HG03571 (cell line): ENCODE measurements around the gene EIF4G3.
"Not testable (repeated sequence)": the region's sequence is repeated elsewhere in the genome, so short reads cannot be mapped to it uniquely, and the experiment has no call there.

Experiments
- ATAC-seq: cut with Tn5 transposase; IDR thresholded peaks from one replicate; pipeline ENCODE4 v1.9.1; 2021; ENCODE audit not compliant: unreplicated experiment

Gene EIF4G3

DNA sequence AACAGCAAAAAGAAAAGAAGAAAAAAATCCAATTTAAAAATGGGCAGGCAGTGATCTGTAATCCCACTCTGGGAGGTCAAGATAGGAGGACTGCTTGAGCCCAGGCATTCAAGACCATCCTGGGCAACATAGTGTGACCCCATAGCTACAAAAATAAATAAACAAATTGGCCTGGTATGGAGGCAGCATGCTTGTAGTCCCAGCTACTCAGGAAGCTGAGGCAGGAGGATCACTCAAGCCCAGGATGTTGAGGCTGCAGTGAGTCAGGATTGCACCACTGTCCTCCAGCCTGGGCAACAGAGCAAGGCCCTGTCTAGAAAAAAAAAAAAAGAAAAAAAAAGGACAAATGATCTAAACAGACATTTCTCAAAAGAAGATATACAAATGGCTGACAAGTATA is 99.6 kb downstream of the EIF4G3 start:
- ATAC-seq = no peak

DNA sequence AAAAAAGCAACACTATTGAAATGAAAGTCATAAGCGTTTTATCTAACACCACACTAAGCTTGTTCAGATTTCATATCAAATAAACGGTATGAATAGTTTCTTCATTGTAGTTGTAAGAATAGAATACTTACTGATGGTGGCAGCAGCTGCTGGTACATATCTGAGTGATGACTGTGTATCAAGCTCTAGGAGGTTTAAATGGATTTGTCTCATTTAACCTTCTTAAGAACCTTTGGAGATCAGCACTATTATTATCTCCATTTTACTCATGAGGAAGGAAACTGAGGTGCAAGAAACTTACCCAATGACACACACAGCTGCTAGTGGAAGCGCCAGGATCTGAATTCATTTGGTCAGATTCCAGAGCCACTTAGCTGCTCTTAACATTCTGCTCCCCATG is 104.0 kb downstream of the EIF4G3 start:
- ATAC-seq = no peak

DNA sequence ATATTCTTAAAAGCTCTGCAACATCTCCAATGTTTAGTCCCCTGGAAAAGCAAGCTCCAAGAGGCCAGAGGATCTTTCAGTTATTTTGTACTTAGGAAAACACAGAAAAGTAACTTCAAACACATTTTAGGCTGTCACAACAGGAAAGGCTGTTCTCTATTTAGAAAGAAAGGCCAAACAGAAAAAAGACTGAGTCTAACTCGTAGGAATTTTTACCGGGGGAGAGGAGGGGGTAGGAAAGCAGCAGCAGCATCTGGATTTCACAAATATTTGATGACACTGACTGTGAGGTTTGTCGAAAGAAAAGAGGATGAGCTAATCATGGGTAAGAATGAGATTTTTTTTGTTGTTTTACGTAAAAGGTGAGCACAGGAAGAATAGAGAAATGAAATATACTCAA is 107.1 kb downstream of the EIF4G3 start:
- ATAC-seq = no peak

DNA sequence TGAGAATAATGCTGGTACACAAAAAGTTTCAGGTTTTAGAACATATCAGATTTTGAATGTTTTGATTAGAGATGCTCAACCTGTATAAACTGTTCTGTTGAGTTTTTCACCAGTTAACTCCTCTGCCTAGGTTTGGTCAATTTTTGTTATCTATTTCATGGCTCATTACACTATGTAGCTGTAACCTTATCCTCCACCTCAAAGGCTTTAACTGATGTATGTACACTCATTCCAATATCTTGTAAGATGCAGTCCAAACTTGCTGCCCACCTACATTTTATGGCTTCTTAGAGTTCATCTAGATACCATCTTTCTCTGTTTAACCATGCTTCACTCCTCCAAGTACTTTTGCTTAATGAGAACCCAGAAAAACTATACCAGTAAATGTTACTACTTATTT is 107.8 kb downstream of the EIF4G3 start:
- no peak for ATAC-seq

DNA sequence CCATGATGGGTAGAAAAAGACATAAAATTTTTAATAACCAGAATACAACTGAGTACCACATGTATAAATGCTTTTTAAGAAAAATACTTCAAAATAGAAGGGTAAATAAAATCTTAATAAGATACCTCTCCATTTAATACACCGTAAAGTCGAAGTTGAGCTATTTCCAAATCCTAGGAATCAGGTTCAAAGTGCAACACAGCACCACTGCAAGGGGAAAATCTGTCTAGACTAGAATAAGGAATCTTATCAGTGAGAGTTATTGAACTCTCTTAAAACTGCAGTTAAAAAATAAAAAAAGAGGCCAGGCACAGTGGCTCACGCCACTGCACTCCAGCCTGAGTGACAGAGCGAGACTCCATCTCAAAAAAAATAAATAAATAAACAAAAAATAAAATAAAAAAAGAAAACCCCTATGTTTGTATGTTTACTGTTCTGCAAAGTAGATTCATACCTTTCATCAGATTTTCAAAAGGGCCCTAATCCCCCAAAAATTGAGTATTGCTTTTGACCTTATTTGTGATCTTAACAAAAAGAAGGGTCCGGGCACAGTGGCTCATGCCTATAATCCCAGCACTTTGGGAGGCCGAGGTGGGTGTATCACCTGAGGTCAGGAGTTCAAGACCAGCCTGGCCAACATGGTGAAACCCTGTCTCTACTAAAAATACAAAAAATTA is 109.0 kb downstream of the EIF4G3 start:
- no peak for ATAC-seq

DNA sequence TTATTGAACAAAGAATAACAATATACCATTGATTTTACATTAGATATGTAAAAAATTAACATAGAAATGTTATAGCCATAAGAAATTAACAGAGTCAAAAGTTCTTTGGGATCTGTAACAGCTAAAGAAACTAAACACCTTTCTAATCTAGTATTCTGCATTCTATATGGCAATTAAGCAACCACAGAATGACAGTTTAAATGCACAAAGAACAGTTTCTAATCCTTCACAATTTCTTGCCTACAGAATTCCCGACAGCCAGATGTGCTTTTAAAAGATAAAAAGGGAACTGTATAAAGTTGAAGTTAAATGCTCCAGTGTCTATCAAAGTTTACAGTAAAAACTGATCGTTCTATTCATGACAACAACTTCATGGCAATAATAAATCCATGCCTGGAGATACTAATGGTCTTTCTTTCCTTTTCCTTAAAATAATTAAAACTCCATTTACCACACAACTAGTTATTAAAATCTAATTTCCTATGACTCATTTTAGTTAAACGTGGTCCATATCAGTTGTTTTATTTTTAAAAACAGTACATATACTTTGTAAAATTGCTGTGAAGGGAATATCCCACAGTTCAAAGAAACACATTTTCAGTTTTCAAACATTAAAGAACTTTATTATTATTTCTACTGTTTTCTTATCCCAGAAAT is 110.2 kb downstream of the EIF4G3 start:
- no peak for ATAC-seq

DNA sequence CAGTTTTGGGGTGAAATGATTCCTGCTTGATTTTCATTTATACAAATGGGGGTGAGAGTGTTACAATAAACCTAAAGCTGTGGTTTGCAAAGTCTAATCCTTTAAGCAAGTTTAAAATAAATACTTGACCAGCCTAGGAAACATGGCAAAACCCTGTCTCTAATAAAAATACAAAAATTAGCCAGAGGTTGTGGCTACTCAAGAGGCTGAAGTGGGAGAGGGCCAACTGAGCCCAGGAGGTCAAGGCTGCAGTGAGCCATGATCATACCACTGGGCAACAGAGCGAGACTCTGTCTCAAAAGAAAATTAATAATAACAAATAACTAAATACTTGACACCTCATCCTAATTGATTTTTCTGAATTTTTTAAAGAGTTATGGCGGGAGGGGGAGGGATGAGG is 110.8 kb downstream of the EIF4G3 start:
- ATAC-seq = no peak

DNA sequence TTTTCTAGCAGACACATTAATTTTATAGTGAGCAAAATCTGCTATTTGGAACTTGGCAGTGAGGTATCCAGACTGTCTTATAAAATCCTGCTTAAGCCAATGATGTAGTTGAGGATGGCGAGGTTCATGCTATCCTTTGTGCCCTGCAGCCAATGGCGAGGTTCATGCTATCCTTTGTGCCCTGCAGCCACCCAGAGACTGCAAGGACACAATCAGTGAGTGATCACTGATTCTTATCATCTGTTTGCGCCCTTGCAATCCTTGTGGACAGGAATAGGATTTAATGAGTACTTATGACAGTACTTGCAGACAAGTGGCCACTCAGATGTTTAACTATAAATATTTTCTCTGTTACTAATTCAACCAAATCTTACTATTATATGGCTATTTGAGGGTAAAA is 112.6 kb downstream of the EIF4G3 start:
- no peak for ATAC-seq

DNA sequence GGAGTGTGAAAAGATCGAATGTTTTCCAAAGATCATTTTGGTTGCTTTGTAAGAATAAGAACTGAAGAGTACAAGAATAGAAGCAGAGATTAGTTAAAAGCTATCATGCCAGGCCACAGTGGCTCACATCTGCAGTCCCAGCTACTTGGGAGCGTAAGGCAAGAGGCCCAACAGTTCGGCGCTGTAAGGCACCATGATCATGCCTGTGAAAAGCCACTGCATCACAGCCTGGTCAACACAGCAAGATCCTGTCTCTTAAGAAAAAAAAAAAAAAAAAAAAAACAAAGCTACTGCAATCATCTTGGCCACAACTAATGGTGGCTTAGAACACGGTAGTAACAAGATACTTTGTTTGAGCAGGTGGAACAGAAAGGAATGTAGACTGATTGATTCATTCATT is 116.2 kb downstream of the EIF4G3 start:
- ATAC-seq = no peak

DNA sequence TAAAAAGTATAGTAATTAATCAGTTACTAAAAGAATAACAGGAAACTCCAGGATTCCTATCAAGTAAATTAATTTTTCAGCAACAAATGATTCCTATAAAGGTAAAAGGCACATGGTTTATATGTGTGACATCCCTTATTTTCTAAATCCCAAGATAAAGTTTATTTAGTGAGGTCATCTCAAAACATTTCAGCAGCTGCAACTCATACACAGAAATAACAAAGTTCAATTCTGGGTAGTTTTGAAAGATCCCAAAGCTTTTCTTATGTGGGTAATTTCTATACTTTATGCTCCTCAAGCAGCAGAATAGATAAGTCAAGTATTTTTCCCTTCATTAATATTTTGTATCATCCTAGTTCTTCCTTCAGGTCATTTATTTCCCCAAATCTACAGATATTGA is 117.7 kb downstream of the EIF4G3 start:
- no peak for ATAC-seq

DNA sequence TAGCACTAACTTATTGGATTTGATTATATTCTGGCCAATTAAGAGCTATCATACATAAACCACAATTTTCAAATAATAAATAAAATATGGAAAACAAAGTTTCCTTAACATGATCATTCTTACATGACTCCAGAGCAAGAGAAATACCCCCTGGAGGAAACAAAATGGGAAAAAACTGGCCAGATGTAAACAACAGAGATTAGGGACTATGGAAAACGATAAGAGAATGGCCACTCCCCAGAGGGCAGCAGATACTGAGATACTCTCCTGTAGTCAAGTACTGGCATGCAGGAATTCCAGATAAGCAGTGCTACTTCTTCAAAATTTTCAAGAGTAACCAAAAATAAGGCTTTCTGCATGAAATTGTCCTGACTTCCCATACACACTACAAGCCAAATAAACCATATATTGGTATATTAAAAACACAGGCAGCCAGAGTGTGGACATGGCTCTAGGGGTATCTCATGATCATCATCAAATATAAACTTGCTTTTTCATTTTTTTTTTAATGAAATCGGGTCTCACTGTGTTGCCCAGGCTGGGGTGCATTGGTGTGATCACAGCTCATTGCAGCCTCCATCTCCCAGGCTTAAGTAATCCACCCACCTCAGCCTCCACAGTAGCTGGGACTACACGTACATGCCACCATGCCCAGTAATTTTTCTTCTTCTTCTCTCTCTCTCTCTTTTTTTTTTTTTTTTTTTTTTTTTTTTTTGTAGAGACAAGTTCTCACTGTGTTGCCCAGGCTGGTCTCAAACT is 118.5 kb downstream of the EIF4G3 start:
- ATAC-seq = no peak

DNA sequence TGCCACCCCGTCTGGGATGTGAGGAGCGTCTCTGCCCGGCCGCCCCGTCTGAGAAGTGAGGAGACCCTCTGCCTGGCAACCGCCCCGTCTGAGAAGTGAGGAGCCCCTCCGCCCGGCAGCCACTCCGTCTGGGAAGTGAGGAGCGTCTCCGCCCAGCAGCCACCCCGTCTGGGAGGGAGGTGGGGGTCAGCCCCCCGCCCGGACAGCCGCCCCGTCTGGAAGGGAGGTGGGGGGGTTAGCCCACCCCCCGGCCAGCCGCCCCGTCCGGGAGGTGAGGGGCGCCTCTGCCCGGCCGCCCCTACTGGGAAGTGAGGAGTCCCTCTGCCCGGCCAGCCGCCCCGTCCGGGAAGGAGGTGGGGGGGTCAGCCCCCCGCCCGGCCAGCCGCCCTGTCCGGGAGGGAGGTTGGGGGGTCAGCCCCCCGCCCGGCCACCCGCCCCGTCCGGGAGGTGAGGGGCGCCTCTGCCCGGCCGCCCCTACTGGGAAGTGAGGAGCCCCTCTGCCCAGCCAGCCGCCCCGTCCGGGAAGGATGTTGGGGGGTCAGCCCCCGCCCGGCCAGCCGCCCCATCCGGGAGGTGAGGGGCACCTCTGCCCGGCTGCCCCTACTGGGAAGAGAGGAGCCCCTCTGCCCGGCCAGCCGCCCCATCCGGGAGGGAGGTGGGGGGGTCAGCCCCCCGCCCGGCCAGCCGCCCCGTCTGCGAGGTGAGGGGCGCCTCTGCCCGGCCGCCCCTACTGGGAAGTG is 123.3 kb downstream of the EIF4G3 start:
- ATAC-seq = not testable (repeated sequence)

DNA sequence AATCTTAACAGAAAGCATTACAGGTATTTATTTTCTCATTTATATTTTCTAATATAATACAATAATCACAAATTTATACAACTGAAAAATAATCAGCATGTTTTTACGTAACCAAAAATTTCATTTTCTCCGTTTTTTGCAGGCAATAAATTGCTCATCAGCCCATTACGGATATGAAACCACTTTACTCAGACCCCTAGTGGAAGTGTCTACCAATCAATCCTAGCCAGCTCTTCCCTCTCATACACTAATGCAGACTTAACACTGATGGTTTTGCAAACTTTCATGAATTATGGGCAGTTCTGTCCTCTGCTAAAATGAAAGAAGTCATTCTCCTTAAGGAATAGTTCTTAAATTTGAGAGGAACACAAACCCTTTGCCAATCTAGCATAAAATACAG is 124.7 kb downstream of the EIF4G3 start:
- no peak for ATAC-seq

DNA sequence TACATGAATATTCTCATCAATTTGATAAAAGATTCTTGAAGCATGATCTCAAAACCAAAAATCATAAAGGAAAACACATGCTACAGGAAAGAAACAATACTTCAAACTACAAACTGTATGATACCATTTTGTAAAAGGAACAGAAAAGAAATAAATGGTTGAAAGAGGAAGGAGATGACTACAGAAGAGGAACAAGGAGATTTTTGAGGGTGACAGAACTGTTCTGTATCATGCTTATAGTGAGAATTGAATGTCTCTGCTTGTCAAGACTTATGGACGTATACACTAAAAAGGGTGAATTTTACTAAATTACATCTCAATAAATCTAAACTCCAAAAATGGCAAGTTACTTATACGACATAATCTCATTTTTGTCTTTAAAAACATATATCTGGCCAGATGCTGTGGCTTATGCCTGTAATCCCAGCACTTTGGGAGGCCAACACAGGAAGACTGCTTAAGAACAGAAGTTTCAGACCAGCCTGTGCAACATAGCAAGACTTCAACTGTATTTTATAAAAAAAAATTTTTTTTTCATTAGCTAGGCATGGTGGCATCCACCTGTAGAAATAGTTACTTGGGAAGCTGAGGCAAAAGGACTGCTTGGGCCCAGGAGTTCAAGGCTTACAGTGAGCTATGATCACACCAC is 125.4 kb downstream of the EIF4G3 start:
- ATAC-seq = no peak

DNA sequence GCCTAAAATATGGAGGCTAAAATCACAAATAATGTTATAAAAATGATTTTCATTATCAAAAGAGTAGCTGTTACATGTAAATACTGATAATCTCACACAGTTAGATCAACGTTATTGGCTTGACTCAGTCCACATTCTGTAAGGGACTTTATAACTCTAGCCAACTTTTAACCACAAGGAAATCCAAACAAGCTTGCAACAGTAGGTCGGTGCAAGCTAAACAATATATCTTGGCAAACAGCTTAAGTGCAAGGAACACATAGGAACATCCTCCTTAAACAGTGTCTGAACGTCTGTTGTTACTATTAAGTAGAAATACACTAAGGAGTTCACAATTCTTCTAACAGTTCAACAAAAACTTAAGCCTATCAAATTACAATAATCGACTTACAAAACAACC is 126.7 kb downstream of the EIF4G3 start:
- no peak for ATAC-seq

DNA sequence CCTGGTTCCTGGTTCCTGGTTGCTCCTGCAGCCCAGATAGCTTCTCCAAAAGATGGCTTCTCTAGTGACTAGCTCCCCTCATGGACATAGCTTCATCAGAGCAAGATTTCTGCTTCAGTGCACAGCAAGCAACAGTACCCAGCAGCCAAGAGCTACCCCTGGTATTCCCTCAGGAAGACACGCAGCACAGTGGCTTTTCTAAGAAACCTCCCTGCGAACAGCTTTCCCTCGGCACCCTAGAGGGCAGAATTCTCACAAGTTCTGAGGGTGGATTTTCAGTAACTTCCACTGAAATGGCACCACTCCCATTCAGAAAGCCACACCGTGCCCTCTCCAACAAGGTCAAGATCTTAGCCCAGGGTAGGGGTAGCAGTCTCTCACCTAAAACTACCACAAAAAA is 128.2 kb downstream of the EIF4G3 start:
- no peak for ATAC-seq

DNA sequence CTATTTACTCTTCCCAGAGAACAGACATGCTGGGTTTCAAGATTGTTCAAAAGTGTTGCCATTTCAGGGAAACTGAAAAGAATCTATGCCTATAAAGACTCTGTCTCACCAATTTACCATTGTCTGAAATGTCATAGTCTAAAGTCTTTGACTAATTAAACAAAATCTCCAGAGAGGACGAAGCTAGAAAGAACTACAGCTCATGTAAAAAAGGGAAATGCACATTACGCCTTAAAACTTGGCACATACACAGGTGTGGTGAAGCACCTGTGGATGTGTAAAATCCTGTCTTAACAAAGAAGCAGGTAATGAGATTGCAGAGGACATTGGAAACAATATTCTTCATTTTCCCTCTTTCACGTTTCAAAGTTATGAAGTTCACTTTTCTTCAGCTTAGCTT is 130.6 kb downstream of the EIF4G3 start:
- no peak for ATAC-seq

DNA sequence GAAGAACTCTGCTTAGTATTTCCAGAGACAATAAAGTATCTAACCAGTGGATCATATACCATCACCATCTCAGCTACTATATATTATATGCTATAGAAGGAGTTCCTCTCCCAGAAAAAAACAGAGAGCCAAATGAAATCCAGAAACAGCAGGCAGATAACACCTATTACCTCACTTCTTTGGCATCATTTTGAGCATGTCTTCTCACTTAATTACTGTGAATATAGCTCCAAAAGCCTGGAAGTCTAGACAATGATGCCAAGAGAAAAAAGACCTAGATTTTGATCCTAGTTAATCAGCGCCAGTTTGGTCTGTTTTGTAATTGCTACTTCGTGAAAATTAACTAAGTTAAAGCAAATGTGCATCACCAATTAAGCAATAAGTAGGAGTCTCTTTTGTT is 131.3 kb downstream of the EIF4G3 start:
- ATAC-seq = no peak

DNA sequence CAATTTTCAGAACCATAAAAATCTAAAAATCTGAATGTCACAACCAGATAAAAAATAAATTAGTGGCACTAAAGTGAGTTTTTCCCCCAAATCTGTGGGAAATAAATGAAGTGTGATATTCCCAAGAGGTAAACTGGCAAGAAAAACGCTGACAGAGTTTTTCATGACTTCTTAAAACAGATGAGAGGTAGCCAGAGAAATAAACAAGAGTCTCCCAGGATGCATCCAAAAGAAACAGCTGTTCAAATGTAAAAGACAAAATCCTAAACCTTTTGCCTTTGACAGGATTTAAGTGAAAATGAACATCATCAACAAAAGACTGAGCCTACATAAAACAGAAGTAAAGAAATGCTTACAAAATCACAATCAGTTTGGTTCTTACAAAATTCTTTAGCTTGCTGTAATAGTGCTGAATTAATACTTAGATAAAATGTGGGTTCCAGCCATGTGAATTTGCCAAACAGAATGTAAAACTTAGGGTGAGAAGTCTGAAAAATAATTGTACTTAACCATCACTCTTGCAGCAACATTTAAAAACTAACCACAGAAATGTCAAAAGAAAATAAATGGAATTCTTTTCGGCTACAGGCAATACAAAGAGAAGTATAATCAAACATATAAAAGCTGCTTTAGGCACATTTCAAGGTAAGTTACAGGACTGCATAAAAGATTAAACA is 133.6 kb downstream of the EIF4G3 start:
- no peak for ATAC-seq

DNA sequence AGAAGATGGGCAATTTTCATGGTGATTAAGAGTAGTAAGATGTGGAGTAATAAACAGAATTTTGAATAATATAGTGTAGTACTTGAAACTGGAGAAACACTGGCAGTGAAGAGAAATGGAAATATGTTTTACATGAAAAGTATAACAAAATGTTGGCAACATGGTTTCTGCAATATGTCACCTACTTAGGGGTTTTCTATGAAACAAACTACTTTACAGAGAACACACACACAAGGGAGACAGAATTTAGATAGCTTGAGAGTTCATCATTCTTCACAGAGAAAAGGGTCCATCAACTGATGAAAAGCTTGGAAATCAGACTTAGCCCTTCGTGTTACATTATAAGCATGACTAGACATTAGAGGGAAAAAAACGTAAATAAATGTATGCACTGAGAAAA is 135.2 kb downstream of the EIF4G3 start:
- no peak for ATAC-seq

DNA sequence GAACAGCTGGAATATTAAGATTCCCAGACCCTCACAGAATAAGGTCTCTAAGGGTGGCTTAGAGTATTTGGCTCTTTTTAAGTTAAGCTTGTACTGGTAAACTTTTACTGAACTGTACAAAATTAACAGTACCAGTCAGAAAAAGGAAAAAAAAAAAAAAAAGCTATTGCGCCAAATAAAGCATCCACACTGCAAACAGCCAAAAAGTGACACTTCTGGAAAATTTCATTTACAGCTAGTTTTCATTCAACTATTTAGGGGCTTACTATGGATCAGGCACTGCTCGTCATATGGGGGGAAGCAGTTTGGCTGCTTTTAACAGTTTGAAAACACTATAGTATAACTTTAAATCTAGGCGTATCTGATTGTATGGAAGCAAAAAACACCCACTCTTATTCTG is 139.6 kb downstream of the EIF4G3 start:
- no peak for ATAC-seq
